ENCODE measurements around the gene ARFGEF2. TPM values are rescaled to one million over a fixed set of nuclear protein-coding genes. Genes with fewer than 3 reads are reported as not detected.

Gene ARFGEF2
- polyA plus RNA-seq, 1 donor (not counting 4 experiments of a cell fraction or from before 2014, with no cell fraction given), result 19.2 TPM

DNA sequence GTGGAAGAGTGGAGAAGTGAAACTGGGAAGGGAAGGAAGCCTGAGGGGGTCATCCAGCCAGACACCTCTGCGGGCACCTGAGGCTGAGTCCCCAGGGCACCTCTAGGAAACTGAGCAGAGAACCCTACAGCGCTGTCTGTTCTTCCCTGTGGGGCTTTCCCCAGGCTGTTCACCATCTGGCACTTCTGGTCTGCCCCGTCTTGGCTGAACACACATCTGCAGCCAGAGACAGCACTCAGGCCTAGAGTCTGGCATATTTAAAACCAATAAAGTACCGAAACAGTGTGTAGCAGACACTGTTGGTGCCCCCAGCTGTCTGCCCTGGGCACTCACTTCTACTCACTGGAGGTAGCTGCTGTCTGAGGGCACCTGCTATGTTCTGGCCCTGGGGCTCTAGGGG is 9.4 kb upstream of the ARFGEF2 start:
- TF ChIP-seq EZH2 (IDR thresholded peaks at IDR 0.05; ENCODE audit: low read length), result no peak
- TF ChIP-seq, protein P1, sequence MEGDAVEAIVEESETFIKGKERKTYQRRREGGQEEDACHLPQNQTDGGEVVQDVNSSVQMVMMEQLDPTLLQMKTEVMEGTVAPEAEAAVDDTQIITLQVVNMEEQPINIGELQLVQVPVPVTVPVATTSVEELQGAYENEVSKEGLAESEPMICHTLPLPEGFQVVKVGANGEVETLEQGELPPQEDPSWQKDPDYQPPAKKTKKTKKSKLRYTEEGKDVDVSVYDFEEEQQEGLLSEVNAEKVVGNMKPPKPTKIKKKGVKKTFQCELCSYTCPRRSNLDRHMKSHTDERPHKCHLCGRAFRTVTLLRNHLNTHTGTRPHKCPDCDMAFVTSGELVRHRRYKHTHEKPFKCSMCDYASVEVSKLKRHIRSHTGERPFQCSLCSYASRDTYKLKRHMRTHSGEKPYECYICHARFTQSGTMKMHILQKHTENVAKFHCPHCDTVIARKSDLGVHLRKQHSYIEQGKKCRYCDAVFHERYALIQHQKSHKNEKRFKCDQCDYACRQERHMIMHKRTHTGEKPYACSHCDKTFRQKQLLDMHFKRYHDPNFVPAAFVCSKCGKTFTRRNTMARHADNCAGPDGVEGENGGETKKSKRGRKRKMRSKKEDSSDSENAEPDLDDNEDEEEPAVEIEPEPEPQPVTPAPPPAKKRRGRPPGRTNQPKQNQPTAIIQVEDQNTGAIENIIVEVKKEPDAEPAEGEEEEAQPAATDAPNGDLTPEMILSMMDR (optimal IDR thresholded peaks at IDR 0.05 in 1 of 3, IDR thresholded peaks at IDR 0.05 in 1 of 3, conservative IDR thresholded peaks at IDR 0.05 in 1 of 3; ENCODE audit: extremely low read depth in 1 of 3, insufficient read depth in 2 of 3, low read length in 3 of 3), result no peak
- DNase-seq (ENCODE audit: low read depth, low spot score) (no peak), FAIRE-seq (no peak)
- Histone ChIP-seq H3K9me1 (ENCODE audit: control insufficient read depth, extremely low read depth, insufficient read depth, low read length) (no peaks in the 10 kb centered on the region), H2AFZ (ENCODE audit: control insufficient read depth, low read length) (no peak overlapping the region), H3K4me1 (ENCODE audit: control insufficient read depth, extremely low read depth, insufficient read depth, low read length) (no peaks in the 10 kb centered on the region), H3K4me2 (ENCODE audit: control insufficient read depth, extremely low read depth, insufficient read depth, low read depth, low read length) (no peak overlapping the region), H3K9me3 (ENCODE audit: control insufficient read depth, low read depth, low read length) (no peaks in the 10 kb centered on the region), H3K4me3 (ENCODE audit: control insufficient read depth in 2 of 3, extremely low read depth in 1 of 3, insufficient read depth in 2 of 3, low read depth in 1 of 3, low read length in 3 of 3) (no peak overlapping the region), H3K9ac (ENCODE audit: control insufficient read depth, extremely low read depth, insufficient read depth, low read length) (no peak overlapping the region), H3K27me3 (ENCODE audit: control insufficient read depth, extremely low read depth, insufficient read depth, low read length) (no peaks in the 10 kb centered on the region), H3K27ac (ENCODE audit: control insufficient read depth, insufficient read depth, low read length) (no peak overlapping the region), H3K36me3 (ENCODE audit: control insufficient read depth in 2 of 2, extremely low read depth in 1 of 2, insufficient read depth in 2 of 2, low read length in 2 of 2) (no peaks in the 10 kb centered on the region), H3K79me2 (ENCODE audit: control insufficient read depth, insufficient read depth, low read length) (no peaks in the 10 kb centered on the region), H4K20me1 (ENCODE audit: control insufficient read depth, extremely low read depth, insufficient read depth, low read length) (no peaks in the 10 kb centered on the region)
- dilution Hi-C loops (cut with MboI; ENCODE audit: extremely low pct_ligation_motif_present, low sequenced_read_pairs), result loop anchor here (25.0 kb wide), 1 partner anchor 250 kb away; no protein-coding TSS in a partner anchor

DNA sequence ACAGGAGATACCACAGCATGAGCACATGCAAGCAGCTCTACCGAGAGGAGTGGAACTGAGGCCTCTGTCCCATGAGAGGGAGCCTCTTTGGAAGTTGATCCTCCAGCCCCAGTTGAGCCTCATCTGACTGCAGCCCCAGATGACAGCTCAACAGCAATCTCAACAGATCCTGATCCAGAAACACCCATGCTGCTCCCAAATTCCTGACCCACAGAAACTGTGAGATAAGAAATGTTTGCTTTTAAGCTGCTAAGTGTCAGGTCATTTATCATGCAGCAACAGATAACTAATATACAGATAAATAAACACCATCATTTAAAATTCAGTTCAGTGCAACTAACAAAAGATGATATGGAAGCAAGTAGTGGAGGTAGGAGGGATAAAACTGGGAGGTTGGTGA is 4.8 kb upstream of the ARFGEF2 start:
- FAIRE-seq, result no peak
- dilution Hi-C loops (cut with MboI; ENCODE audit: extremely low pct_ligation_motif_present, low sequenced_read_pairs), result loop anchor here (25.0 kb wide), 1 partner anchor 254 kb away; no protein-coding TSS in a partner anchor
- Histone ChIP-seq H3K36me3 (ENCODE audit: control insufficient read depth in 2 of 2, extremely low read depth in 1 of 2, insufficient read depth in 2 of 2, low read length in 2 of 2) (no peaks in the 10 kb centered on the region), H3K4me1 (ENCODE audit: control insufficient read depth, extremely low read depth, insufficient read depth, low read length) (no peaks in the 10 kb centered on the region), H3K4me3 (ENCODE audit: control insufficient read depth in 2 of 3, extremely low read depth in 1 of 3, insufficient read depth in 2 of 3, low read depth in 1 of 3, low read length in 3 of 3) (no peak overlapping the region), H3K79me2 (ENCODE audit: control insufficient read depth, insufficient read depth, low read length) (no peaks in the 10 kb centered on the region), H2AFZ (ENCODE audit: control insufficient read depth, low read length) (no peak overlapping the region), H3K9me3 (ENCODE audit: control insufficient read depth, low read depth, low read length) (no peaks in the 10 kb centered on the region), H3K9me1 (ENCODE audit: control insufficient read depth, extremely low read depth, insufficient read depth, low read length) (no peaks in the 10 kb centered on the region), H3K27ac (ENCODE audit: control insufficient read depth, insufficient read depth, low read length) (no peak overlapping the region), H3K9ac (ENCODE audit: control insufficient read depth, extremely low read depth, insufficient read depth, low read length) (no peak overlapping the region), H4K20me1 (ENCODE audit: control insufficient read depth, extremely low read depth, insufficient read depth, low read length) (no peaks in the 10 kb centered on the region), H3K4me2 (ENCODE audit: control insufficient read depth, extremely low read depth, insufficient read depth, low read depth, low read length) (no peak overlapping the region), H3K27me3 (ENCODE audit: control insufficient read depth, extremely low read depth, insufficient read depth, low read length) (no peaks in the 10 kb centered on the region)
- DNase-seq (ENCODE audit: low read depth, low spot score), result no peak
- TF ChIP-seq EZH2 (IDR thresholded peaks at IDR 0.05; ENCODE audit: low read length), result no peak
- TF ChIP-seq, protein P1 (optimal IDR thresholded peaks at IDR 0.05 in 1 of 3, IDR thresholded peaks at IDR 0.05 in 1 of 3, conservative IDR thresholded peaks at IDR 0.05 in 1 of 3; ENCODE audit: extremely low read depth in 1 of 3, insufficient read depth in 2 of 3, low read length in 3 of 3), result no peak

Data from keratinocyte (primary cell).